Spinal cord (tissue), 10 donors: ENCODE data around the gene MCU. TPM values are rescaled to one million over a fixed set of nuclear protein-coding genes. Genes with fewer than 3 reads are reported as not detected.

Source experiments
- DNase-seq, 6 donors: peaks; one replicate each; pipeline versions ENCODE4 v3.0.0 to v3.0.0-alpha.2; 2013 to 2015; ENCODE audit warnings: low spot score in 6 of 6, low read depth in 4 of 6
- H3K27ac ChIP-seq: one replicate; pipeline ENCODE4 v1.5.1; 2013; ENCODE audit warnings: low read depth, low read length, control low read depth
- H3K27me3 ChIP-seq: one replicate; pipeline ENCODE4 v1.6.1; 2013; ENCODE audit warnings: low read length; ENCODE audit not compliant: control insufficient read depth, insufficient read depth
- H3K36me3 ChIP-seq: one replicate; pipeline ENCODE4 v1.6.1; 2013; ENCODE audit warnings: low read length; ENCODE audit not compliant: control insufficient read depth, insufficient read depth
- H3K4me1 ChIP-seq: one replicate; pipeline ENCODE4 v1.6.1; 2013; ENCODE audit warnings: low read length; ENCODE audit not compliant: control insufficient read depth, insufficient read depth
- H3K4me3 ChIP-seq: one replicate; pipeline ENCODE4 v1.5.1; 2013; ENCODE audit warnings: low read depth, low read length, control low read depth
- H3K9me3 ChIP-seq: one replicate; pipeline ENCODE4 v1.6.1; 2013; ENCODE audit warnings: low read length; ENCODE audit not compliant: control insufficient read depth, insufficient read depth
- WGBS: methylation state at CpG from one replicate; pipeline ENCODE4 v1.1.5; 2013; ENCODE audit warnings: missing lambda C conversion rate; ENCODE audit not compliant: insufficient coverage; 5-methylcytosine and 5-hydroxymethylcytosine counted together
- polyA plus RNA-seq, 2 donors: library from polyadenylated mRNA; unstranded; fragments of 120-200 nt; gene quantifications; one replicate each; pipeline ENCODE4 v1.2.1, GENCODE V29; 2013; ENCODE audit not compliant: insufficient read length in 2 of 2
- total RNA-seq, 2 donors: library from RNA; depleted of rRNA in 1 of 2; stranded (reverse); fragments of 120-200 nt in 1 of 2; fragments of >200 nt in 1 of 2; gene quantifications; one replicate each; pipeline versions ENCODE4 v1.2.3 to v1.2.4, GENCODE V29; 2013 to 2014
- donor health status: healthy.

MCU gene
- total and polyA plus RNA-seq, 4 donors: 39.2 to 55.2 (median 42.2) TPM

GRCh38 chr10:72800741-72801092 is 108.8 kb downstream of the MCU start:
- Histone ChIP-seq H3K36me3 (no peaks in the 10 kb centered on the region), H3K4me3 (no peak overlapping the region), H3K27ac (no peak overlapping the region), H3K9me3 (no peaks in the 10 kb centered on the region), H3K27me3 (no peaks in the 10 kb centered on the region), H3K4me1 (no peaks in the 10 kb centered on the region)
- 91% methylated on average over 4 of the region's 6 CpGs for WGBS
- no peak for DNase-seq

GRCh38 chr10:72801263-72801868 is 109.4 kb downstream of the MCU start:
- Histone ChIP-seq H3K36me3 (no peaks in the 10 kb centered on the region), H3K27ac (no peak overlapping the region), H3K9me3 (no peaks in the 10 kb centered on the region), H3K27me3 (no peaks in the 10 kb centered on the region), H3K4me1 (no peaks in the 10 kb centered on the region), H3K4me3 (no peak overlapping the region)
- 80% methylated on average over 1 of the region's 5 CpGs for WGBS
- no peak for DNase-seq

- Histone ChIP-seq H3K36me3 (no peaks in the 10 kb centered on the region), H3K4me3 (no peak overlapping the region), H3K9me3 (no peaks in the 10 kb centered on the region), H3K27ac (peak overlapping the region; percentile 33), H3K27me3 (no peaks in the 10 kb centered on the region), H3K4me1 (no peaks in the 10 kb centered on the region)
- DNase-seq: no peak
- WGBS: no CpG with 5 or more reads among the region's 2 CpGs
These were observed 110.4 kb downstream of the MCU start for GRCh38 chr10:72802332-72802731.

- Histone ChIP-seq H3K4me3 (no peak overlapping the region), H3K27me3 (no peaks in the 10 kb centered on the region), H3K27ac (peak overlapping the region; percentile 33), H3K36me3 (no peaks in the 10 kb centered on the region), H3K4me1 (no peaks in the 10 kb centered on the region), H3K9me3 (no peaks in the 10 kb centered on the region)
- WGBS: no CpG with 5 or more reads among the region's 4 CpGs
- no peak for DNase-seq
These were observed 111.0 kb downstream of the MCU start for GRCh38 chr10:72802763-72803505.

GRCh38 chr10:72808001-72808400 is 116.1 kb downstream of the MCU start:
- no peaks in the 10 kb centered on the region for H3K36me3 ChIP-seq
- H3K4me3 ChIP-seq: no peak overlapping the region
- H3K4me1 ChIP-seq: no peaks in the 10 kb centered on the region
- no CpG with 5 or more reads among the region's 3 CpGs for WGBS
- DNase-seq: peak in 2 of 6 donors; percentile 43 to 44
- no peaks in the 10 kb centered on the region for H3K27me3 ChIP-seq
- H3K9me3 ChIP-seq: peaks cover 1% of the 10 kb centered on the region
- no peak overlapping the region for H3K27ac ChIP-seq

- WGBS: no CpG with 5 or more reads among the region's 1 CpG
- Histone ChIP-seq H3K9me3 (peaks cover 1% of the 10 kb centered on the region), H3K27ac (no peak overlapping the region), H3K4me3 (no peak overlapping the region), H3K27me3 (no peaks in the 10 kb centered on the region), H3K36me3 (no peaks in the 10 kb centered on the region), H3K4me1 (no peaks in the 10 kb centered on the region)
- no peak for DNase-seq
These were observed 117.1 kb downstream of the MCU start for GRCh38 chr10:72809006-72809405.

- H3K27me3 ChIP-seq: no peaks in the 10 kb centered on the region
- DNase-seq: no peak
- H3K4me1 ChIP-seq: no peaks in the 10 kb centered on the region
- H3K27ac ChIP-seq: no peak overlapping the region
- no peaks in the 10 kb centered on the region for H3K36me3 ChIP-seq
- peaks cover 1% of the 10 kb centered on the region for H3K9me3 ChIP-seq
- whole genome bisulfite sequencing: 80% methylated on average over 3 of the region's 5 CpGs
- H3K4me3 ChIP-seq: no peak overlapping the region
These were observed 119.0 kb downstream of the MCU start for GRCh38 chr10:72810976-72811375.

- H3K4me1 ChIP-seq: no peaks in the 10 kb centered on the region
- no peak overlapping the region for H3K27ac ChIP-seq
- no peaks in the 10 kb centered on the region for H3K27me3 ChIP-seq
- H3K4me3 ChIP-seq: no peak overlapping the region
- H3K9me3 ChIP-seq: peaks cover 1% of the 10 kb centered on the region
- no peaks in the 10 kb centered on the region for H3K36me3 ChIP-seq
- no peak for DNase-seq
- no CpG with 5 or more reads among the region's 1 CpG for whole genome bisulfite sequencing
These were observed 120.4 kb downstream of the MCU start for GRCh38 chr10:72812415-72812752.

- H3K4me3 ChIP-seq: no peak overlapping the region
- no peaks in the 10 kb centered on the region for H3K4me1 ChIP-seq
- no peak overlapping the region for H3K27ac ChIP-seq
- H3K9me3 ChIP-seq: peaks cover 1% of the 10 kb centered on the region
- no CpG with 5 or more reads among the region's 4 CpGs for WGBS
- no peaks in the 10 kb centered on the region for H3K36me3 ChIP-seq
- no peaks in the 10 kb centered on the region for H3K27me3 ChIP-seq
- peak in 1 of 6 donors; percentile 52 for DNase-seq
These were observed 120.9 kb downstream of the MCU start for GRCh38 chr10:72812753-72813430.
